Measurements from ENCODE around the gene MTF2.
A peak's percentile ranks its signal among the peaks of the same experiment; 100 is the strongest.

MTF2 gene

DNA sequence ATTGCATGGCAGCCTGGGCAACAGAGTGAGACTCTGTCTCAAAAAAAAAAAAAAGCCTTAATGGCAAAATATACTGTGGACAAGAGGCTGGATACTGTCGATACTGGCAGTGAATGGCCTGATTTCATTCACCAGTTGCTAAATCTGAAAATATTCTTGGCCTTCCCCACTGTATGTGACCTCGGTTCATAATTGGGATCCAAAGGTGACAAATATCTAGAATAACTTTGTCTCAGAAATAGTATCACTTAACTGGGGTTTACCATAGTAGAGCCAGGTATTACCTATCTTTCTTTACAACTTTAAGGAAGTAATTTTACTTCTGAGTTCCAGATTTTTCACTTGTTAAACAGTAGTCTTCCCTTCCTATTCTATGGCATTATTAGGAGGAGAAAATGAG, 8.4 kb downstream of the MTF2 start:
- no peak for DNase-seq

DNA sequence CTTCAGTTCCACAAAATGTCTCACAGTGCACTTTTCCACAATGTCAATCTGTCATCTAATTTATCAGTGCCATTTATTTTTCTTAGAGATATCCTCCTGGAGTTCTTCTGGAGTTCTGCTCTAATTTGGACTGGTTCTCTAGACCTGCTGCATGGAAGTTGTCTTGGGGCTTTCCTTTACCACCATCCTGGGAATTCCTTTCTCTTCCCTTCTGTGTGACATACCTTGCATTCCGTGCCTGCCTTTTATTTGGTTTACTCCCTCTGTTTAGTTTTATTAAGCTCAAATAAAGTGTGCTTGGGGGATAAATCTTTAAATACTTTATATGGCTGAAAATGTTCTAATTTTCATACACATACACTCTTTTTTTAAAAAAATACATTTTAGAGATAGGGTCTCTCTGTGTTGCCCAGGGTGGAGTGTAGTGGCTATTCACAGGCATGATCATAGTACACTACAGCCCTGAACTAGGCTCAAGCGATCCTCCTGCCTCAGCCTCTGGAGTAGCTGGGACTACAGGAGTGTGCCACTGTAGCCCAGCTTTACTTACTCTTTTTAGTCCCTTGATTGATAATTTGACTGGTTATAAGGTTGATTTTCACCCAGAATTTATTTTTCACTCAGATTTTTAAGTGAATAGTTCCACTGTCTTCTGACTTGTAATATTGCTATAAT, 14.4 kb downstream of the MTF2 start:
- no peak for DNase-seq

DNA sequence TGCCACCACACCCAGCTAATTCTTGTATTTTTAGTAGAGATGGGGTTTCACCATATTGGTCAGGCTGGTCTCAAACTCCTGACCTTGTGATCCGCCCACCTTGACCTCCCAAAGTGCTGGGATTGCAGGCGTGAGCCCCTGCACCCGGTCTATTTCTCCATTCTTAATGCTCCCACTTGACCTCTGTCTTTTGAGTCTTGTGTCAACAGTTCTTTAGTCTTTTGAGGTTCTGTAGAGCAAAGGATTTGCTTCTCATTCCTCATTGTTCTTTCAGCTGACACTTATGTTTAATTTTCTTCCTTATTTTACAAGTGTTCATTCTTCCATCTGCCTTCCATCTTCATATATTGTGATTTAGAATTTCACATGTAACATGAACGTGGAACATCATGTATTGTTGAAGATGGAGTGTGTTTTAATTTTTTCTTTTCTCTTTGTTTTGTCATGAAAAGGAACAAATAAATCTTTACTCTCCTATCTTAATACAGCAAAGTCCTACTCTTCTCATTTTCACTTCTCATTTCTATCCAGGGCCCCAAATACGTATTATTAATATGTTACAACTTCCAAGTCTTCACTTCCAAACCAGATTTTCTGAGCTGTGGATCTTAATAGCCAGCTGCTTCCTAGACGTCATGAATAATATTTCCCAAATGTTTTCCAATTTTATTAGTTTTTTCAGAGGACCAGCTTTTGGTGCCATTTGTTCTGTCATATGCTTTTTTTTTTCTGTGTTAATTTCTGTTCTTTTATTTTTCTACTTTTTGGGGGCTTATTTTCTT, 16.9 kb downstream of the MTF2 start:
- no peak for DNase-seq

DNA sequence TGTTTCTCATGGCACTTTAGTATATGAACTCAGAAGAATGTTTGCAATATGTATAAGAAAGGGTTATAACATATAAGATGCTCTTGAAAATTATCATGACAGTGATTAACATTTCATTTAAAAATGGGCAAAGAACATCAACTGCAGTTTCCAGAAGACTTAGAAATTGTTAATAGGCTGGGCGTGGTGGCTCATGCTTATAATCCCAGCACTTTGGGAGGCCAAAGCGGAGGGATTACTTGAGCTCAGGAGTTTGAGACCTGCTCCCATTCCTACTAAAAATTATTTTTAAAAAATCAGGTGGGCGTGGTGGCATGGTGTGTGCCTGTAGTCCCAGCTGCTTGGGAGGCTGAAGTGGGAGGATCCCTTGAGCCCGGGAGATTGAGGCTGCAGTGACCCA, 23.1 kb downstream of the MTF2 start:
- no peak for DNase-seq

DNA sequence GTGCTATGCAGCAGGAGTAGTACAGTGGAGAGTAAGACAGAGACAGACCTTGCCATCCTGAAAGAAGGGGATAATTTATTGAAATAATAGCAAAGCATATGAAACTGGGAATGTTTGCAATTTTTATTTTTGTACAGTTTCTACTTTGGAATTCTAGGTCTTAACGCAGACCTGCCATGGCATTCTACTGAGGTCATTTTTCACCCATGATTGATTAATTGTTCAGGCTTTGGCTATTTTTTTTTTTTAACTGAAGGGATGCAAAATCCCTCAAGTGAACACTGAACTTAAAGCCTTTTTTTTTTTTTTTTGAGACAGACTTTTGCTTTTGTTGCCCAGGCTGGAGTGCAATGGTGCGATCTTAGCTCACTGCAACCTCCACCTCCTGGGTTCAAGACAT, 27.1 kb downstream of the MTF2 start:
- DNase-seq: no peak

DNA sequence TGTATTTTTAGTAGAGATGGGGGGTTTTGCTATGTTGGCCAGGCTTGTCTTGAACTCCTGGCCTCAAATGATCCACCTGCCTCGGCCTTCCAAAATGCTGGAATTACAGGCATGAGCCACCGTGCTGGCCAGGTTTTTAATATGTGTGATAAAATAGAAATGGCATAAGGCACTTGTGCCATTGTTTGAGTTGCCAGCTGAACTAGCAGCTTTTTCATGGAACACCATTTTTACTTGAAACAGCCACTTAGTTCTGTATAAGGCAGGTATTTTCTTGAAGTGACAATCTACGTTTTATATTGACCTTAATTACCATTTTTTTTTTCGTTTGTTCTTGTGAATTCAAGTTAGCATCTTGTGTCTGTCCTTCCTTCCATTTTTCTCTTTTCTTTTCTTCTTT, 28.3 kb downstream of the MTF2 start:
- DNase-seq: no peak

DNA sequence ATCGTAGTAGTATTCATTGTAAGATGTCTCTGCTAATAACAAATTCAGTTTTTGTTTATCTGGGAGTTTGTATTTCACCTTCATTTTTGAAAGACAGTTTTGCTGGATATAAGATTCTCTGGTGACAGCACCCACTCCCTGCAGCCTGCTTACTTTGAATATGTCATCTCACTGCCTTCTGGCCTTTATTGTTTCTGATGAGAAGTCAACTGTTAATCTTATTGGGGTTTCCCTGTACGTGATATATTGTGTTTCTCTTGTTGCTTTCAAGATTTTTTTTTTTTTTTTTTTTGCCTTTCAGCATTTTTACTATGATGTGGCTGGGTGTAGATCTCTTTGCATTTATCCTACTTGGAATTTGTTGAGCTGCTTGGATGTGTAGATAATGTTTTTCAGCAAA, 29.3 kb downstream of the MTF2 start:
- DNase-seq: no peak

DNA sequence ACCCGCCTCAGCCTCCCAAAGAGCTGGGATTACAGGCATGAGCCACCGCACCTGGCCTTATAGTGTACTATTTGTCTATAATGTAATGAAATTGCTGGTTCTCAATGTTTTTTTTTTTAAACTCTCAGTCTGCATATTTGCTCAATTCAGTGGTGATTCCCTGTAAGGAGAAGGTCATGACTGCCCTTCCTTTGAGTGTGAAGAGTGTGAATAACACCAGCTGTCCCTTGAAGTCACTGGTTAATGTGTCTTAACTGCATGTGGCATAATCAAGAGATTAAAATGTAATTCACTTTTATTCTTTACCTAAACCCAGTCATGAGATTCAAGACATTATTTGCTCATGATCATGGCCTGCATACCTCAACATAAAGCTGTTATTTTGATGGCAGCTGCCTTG, 30.5 kb downstream of the MTF2 start:
- no peak for DNase-seq

DNA sequence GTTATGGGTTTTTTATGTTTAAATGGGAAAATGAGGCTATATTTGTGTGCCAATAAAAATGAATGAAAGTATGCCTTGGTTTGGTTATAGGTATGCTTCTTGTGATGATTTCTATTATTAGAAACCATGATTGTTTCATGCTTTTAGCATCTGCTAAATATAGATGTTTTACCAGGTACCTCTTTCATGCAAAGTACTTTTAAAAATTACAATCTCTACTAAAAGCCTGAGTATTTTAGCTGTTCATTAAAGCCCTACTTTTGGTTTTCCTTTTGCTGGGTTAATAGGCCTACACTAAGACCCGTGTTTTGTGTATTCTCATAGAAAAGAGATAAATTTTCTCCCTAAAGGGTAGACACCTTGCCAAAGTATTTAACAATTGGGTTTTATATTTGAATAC, 32.0 kb downstream of the MTF2 start:
- no peak for DNase-seq

DNA sequence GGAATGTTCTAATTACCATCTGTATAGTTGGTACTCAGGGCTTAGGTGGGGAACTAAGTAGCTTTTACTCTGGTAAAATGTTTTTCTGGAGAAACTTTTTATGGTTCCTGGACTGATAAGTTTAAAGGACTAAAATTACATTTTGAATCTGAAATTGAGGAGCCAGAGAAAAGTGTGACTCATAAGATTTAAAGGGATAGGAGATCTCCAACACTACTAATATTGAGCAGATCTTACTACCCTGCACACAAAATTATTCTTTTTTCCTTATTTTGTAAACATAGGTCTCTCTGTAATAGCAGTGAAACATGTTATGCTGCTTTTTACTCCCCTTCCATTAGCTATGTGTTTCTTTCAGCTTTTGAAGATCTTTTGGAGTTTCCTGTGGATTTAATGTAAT, 32.5 kb downstream of the MTF2 start:
- DNase-seq: no peak

DNA sequence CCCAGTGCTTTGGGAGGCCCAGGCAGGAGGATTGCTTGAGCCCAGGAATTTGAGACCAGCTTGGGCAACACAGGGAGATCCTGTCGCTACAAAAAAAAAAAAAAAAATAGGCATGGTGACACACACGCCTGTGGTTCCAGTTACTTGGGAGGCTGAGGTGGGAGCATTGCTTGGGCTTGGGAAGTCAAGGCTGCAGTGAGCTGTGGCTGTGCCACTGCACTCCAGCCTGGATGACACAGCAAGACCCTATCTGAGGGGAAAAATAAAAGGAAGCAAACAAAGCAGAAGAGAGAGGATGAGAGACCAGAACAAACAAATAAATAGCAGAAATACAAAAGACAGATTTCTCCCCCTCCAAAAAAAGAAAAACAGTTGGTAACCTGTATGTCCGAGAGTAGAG, 34.0 kb downstream of the MTF2 start:
- DNase-seq: no peak

DNA sequence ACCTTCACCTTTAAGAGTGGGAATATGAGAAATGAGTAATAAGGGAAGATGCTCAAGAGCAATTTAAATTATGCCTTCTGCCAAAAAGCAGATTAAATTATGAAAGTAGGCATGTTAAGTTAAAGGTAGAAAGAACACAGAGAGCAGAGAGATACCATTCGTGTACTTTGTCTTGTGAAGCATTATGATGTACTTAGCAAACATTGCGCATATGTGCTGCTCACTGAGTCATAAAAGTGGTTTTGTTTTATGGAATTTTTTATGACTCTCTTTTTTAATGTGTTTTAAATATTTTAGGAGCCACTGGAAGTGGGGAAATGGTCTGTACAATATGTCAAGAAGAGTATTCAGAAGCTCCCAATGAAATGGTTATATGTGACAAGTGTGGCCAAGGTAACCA, 35.3 kb downstream of the MTF2 start:
- DNase-seq: no peak

DNA sequence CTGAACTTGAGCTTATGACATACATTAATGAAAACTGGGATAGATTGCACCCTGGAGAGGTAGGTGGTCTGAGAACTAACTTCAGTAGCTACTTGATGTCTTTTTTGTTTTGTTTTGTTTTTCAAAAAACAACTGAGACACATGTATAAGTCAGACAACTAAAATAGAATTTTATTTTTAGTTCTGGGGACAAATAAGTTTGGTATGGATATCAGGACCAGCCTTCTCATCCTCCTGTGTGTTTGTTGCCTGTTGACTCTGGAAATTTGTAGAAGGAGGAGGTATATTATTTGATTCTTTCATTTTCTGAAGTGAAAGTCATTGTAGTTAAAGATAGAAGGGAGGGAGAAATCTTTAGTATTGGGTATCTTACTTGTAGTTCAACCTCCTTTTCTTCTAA, 41.5 kb downstream of the MTF2 start:
- DNase-seq: no peak

DNA sequence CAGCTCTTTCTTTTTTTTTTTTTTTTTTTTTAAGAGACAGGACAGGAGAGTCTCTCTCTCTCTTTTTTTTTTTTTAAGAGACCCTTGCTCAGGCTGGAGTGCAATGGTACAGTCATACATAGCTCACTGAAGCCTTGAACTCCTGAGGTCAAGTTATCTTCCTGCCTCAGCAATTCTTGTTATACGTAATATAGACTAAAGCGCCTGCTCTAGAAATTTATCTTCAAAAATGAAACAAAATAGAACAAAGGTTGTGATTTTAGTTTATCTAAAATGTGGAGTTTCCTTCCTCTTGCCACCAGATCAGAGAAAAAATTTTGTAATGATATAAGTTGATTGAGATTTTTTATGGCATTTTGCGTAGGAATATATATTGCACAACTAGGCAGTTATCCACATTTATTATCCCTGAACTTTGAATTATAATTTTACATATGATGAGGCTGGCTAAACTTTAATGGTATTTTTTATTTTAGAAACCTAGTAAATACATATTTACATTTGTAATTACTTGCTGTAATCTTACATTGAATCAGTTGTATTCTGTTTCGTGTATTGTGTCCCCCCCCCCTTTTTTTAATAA, 44.2 kb downstream of the MTF2 start:
- peak; percentile 21 for DNase-seq

DNA sequence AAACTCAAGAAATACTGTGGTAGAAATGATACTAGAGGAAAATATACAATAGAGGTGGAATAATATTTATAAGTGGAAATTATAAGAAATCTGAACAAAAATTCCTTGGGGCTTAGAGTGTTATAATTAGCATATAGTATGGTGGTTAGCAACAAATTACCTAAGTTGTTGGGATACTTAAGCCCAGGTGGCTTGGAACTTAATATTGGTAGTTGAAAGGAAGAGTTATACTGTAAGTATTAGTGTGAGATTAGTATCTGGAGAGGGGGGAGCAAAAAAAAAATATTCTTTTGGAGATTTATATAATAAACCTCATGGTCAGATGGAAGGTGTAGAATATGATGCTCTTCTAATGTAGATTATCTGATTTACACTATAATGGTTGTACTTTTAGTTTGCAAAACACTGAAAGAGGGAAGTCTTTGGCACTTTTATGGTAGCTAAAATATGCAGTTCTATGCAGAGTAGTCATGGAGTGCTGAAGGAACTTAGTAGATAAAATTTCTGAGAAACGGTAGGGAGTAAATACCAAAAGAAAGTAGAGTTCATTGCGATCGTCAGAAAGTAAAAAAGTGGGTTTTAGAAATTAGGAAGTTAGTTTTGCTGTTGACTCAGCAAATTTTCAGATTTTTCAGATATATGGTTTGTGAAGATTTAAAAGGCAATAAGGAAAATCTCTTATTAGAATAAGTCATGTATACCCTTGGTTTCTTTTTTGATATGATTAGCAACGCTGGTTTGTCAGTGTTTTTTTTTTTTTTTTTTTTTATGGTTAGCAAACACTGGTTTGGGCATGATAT, 45.7 kb downstream of the MTF2 start:
- DNase-seq: no peak

DNA sequence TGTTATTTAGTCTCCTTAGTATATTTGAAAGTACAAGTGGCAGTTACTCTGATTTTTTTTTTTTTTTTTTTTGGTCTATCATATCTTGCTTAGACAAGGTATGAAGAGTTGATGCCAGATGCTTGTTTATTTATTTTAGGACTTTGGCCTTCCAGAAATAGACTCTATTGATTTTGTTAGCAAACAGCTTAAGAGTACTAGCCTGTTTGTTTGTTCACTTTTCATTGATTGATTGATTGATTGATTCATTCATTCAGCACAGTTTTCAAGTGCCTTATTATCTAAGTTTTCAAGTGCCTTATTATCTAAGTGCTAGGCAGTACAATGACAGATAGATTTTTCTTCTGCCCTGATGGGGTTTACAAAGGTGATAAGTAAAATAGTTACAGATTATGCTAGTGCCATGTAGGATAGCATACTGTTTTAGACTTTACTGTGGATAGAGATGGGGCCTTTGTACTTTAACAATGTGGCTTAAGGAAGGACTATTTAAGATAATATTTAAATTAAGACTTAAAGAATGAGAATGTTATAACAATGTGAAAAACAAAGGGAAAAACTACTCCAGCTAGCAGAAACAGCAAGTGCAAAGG, 50.5 kb downstream of the MTF2 start:
- no peak for DNase-seq

DNA sequence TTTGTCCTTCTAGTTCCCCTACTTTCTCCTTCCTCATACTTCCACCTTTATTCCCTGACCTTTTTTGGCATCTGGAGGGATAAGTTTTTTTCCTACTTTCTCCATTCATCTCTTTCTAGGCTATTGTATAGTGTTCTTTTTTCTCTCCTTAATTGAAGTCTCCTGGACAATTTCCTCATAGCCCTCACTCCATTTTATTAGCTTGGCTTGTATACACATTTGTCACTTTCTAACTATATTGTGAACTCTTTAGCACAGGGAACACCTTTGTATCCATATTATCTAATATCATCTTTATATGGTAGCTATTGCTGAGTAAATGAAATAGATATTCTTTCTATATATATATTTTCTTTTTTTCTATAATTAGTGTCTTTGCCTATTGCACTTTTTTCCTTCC, 53.6 kb downstream of the MTF2 start:
- DNase-seq: no peak

DNA sequence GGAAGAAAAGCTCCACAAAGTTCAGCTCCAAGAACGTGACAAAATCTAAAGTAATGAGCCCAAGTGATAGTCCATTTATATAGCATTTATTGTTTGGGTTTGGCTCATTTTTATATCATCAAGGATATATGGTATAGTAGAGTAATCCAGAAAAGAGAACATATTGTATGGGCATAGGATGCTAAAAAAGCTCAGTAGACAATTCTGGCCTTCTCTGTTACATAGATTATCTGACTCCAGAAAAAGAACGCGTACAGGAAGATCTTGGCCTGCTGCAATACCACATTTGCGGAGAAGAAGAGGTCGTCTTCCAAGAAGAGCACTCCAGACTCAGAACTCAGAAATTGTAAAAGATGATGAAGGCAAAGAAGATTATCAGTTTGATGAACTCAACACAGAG, 57.4 kb downstream of the MTF2 start:
- DNase-seq: no peak

DNA sequence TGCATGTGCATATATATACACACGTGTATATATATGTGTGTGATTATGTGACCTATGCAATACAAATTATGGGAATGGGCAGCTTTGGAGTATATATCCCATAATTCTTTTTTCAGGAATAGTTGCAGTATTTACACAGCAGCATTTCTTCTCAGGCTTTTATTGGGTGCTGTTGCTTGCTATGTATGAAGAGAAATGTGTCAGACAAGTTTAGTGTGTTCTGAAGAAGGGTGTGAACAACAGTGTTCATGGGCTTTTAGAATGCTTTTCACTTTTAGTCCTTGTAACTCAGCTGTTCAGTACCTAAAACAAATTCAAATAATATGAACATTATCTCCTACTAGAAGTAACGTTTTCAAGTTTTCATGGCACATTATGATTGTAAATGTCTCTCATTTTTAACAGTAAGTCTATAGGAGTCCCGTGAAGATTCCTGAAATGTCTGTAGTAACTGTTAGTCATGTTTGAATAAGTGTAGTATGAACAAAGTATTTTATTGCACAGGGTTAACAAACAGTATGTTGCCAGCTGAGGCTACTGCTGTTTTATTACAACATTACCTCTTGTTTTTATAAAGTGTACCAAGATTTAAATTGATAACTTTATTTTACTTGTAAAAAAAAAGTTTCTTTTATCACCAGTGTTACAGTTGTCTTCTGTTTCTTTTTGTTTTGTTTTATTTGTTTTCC, 58.7 kb downstream of the MTF2 start:
- DNase-seq: no peak

DNA sequence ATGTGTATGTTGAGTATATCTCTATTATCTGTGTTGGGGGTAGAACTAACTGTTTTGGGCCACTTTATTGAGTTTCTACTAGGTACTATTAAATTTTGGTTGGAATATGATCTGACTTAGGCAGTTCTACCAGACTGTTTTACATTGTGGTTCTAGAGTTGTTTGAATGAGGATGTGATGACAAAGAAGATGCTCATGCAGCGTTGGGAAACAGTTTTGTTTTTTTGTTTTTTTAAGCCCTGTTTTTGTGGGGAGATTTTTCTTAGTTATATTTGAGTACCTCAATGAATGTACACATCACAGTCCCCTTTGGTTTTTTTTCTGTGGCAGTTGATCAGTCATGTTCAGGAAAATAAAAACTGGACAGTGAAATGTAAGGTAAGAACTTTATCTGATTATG, 61.0 kb downstream of the MTF2 start:
- DNase-seq: no peak

DNA sequence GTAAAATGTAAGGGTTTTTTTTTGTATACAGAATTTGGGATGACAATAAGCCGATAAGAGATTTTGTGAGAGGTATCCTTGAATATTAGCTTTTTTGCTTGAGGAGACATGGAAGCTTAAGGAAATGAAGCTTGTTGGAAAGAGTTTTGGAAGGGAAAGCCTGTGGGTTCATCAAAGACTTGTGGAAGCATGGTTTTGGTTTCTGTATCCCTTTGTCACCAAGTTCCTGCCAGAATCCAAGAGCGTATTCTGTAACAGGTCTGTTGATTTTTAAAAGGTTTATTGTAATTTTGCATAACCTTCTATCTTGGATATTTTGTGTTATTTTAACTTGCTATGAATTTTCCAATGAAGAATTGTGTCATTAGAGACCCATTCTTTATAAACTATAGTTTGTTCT, 63.1 kb downstream of the MTF2 start:
- DNase-seq: no peak

DNA sequence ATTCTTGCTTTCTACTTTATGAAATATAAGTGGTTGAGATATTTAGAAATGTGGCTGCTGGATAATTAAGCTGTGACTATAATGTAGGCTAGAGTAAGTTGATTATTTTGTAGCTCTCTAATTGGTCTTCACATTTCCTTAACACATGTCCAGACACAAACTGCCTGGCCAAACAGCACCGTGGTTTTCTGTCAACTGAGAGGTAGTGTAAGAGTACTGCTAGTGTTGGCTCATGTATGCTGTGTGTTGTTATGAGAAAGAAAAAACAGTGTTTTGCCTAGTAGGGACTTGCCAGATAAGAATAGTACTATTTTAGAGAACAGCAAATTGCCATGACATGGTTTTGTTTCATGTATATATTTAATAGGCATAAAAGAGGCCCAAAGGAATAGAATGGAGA, 64.1 kb downstream of the MTF2 start:
- DNase-seq: no peak

DNA sequence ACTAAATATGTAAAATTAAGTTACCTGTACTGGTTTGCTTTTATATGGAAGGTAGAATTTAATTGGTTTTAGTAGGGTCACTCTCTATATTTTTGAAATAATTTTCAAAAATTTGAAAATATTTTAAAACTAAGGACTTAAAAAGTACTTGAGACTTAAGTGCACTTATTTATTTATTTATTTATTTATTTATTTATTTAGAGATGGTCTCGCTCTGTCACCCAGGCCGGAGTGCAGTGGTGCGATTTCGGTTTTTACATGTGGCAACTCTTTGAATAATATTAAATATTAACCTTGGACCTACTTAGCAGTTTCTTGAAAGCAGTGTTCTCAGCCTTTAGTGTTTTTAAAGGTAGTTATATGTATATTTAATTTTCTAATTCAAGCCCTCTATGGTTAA, 64.7 kb downstream of the MTF2 start:
- no peak for DNase-seq
